Measurements from ENCODE around the gene ETNK2.

ETNK2 gene

DNA sequence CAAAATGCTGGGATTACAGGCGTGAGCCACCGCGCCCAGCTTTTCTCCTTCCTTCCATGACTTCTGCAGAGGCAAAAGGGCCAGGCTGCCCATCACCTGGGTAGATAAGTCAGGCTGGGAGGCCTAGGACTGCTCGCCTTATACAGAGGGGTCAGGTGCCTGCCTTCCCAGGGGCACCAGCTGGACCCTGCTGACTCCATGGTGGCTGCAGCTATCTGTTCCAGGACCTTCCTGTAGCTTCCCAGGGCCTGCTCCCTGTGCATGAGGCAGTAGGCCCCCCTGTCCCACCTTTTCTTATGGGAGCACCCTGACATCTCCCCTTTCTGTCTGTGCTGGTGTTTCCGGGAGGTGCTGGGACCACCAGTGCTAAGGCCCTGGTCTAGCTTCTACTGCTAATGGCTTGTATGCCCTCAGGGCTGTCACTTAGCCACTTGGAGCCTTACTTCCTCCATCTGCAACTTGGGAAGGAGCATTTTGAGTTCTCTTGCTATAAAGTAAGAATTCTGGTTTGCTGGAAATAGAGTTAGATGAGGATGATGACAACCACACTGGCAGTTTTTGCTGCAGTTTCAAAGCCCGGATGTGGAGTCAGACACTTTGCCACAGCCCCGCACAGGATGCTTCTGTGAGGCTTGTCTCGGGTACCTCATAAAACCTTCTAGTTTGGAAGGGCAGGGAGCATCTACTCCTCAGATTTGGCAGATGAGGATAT lies 64.5 kb downstream of the ETNK2 start:
- POLR2A ChIA-PET: no interaction called here

DNA sequence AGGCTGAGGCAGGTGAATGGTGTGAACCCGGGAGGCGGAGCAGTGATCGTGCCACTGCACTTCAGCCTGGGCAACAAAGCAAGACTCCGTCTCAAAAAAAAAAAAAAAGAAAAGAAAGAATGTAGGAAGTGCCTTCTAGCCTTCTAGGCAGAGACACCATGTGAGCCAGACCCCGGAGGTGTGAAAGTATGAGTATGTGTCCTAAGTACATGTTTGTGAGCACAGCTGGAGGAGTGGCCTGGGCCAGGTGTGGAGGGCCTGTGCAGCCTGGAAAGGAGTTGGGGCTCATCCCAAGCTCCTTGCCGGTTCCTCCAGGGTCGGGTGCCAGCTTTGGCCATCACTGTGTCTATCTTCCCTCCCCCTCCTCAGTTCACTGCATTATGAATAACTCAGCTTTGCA lies 66.0 kb downstream of the ETNK2 start:
- POLR2A ChIA-PET: no interaction called here
- TF ChIP-seq FOXA1 (IDR thresholded peaks at IDR 0.05) (no peak), ARNT (IDR thresholded peaks at IDR 0.05) (no peak), FOXK2 (IDR thresholded peaks at IDR 0.05) (no peak), BHLHE40 (IDR thresholded peaks at IDR 0.05; ENCODE audit: borderline replicate concordance) (no peak), NFRKB (IDR thresholded peaks at IDR 0.05) (no peak), ZNF384 (IDR thresholded peaks at IDR 0.05) (no peak), SP1 (IDR thresholded peaks at IDR 0.05) (no peak), L3MBTL2 (conservative IDR thresholded peaks at IDR 0.05) (no peak), LEF1 (IDR thresholded peaks at IDR 0.05; ENCODE audit: borderline replicate concordance) (no peak), TARDBP (IDR thresholded peaks at IDR 0.05) (no peak), ELF4 (IDR thresholded peaks at IDR 0.05) (no peak), HDGF (IDR thresholded peaks at IDR 0.05; ENCODE audit: borderline replicate concordance) (no peak), CTBP1 (IDR thresholded peaks at IDR 0.05; ENCODE audit: borderline replicate concordance) (no peak), SUZ12 (IDR thresholded peaks at IDR 0.05) (no peak), FOXM1 (IDR thresholded peaks at IDR 0.05; ENCODE audit: borderline replicate concordance) (no peak)
- TF ChIP-seq, protein P1, sequence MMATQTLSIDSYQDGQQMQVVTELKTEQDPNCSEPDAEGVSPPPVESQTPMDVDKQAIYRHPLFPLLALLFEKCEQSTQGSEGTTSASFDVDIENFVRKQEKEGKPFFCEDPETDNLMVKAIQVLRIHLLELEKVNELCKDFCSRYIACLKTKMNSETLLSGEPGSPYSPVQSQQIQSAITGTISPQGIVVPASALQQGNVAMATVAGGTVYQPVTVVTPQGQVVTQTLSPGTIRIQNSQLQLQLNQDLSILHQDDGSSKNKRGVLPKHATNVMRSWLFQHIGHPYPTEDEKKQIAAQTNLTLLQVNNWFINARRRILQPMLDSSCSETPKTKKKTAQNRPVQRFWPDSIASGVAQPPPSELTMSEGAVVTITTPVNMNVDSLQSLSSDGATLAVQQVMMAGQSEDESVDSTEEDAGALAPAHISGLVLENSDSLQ (IDR thresholded peaks at IDR 0.05): no peak
- CTCF ChIA-PET: interaction anchor here (0.6 kb wide), 1 partner anchor 29 kb away, joined by 3 read pairs; no protein-coding TSS in a partner anchor
- no peak for DNase-seq (ENCODE audit: extremely low spot score)

More for the DNA sequence above, 64.5 kb downstream of the ETNK2 start:
- CTCF ChIA-PET: interaction anchor here (0.7 kb wide), 1 partner anchor 25 kb away, joined by 4 read pairs; no protein-coding TSS in a partner anchor
- TF ChIP-seq NFRKB (IDR thresholded peaks at IDR 0.05): no peak
- TF ChIP-seq L3MBTL2 (conservative IDR thresholded peaks at IDR 0.05): no peak
- TF ChIP-seq HDGF (IDR thresholded peaks at IDR 0.05; ENCODE audit: borderline replicate concordance): no peak
- TF ChIP-seq FOXK2 (IDR thresholded peaks at IDR 0.05): no peak
- TF ChIP-seq, protein P1 (IDR thresholded peaks at IDR 0.05): no peak
- TF ChIP-seq ELF4 (IDR thresholded peaks at IDR 0.05): no peak
- no peak for TF ChIP-seq LEF1 (IDR thresholded peaks at IDR 0.05; ENCODE audit: borderline replicate concordance)
- no peak for TF ChIP-seq SP1 (IDR thresholded peaks at IDR 0.05)
- TF ChIP-seq ARNT (IDR thresholded peaks at IDR 0.05): no peak
- no peak for TF ChIP-seq SUZ12 (IDR thresholded peaks at IDR 0.05)
- TF ChIP-seq ZNF384 (IDR thresholded peaks at IDR 0.05): no peak
- no peak for TF ChIP-seq FOXA1 (IDR thresholded peaks at IDR 0.05)
- TF ChIP-seq CTBP1 (IDR thresholded peaks at IDR 0.05; ENCODE audit: borderline replicate concordance): no peak
- TF ChIP-seq TARDBP (IDR thresholded peaks at IDR 0.05): no peak
- no peak for TF ChIP-seq BHLHE40 (IDR thresholded peaks at IDR 0.05; ENCODE audit: borderline replicate concordance)
- DNase-seq (ENCODE audit: extremely low spot score): no peak

DNA sequence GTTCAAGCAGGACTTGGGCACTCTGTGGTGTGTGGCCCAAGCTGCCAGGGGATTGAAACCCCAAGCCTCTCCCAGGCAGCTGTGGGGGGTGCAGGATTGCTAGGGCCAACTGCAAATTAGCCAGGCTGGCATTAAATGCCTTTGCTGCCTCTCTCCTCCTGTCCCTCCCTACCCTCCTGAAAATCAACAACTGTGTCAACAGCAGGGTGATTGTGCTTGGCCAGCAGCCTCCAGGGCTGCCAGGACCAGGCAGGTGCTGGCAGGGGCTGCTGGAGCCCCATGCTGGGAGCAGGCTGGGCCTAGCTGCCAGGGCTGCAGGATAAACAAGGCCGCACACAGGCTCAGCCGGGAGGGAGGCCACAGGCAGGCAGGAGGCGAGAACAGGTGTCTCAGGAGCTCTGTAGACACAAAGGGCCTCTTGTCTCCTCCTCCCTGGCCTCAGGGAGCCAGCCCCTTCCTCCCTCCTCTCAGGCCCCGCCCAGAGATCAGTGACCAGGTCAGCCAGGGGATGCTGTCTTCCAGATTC lies 67.5 kb downstream of the ETNK2 start:
- DNase-seq (ENCODE audit: extremely low spot score): no peak
- ChIA-PET CTCF (interaction anchor here (0.7 kb wide), 1 partner anchor 321 kb away, joined by 3 read pairs; no protein-coding TSS in a partner anchor), POLR2A (no interaction called here)
- no peak for TF ChIP-seq ELF4 (IDR thresholded peaks at IDR 0.05)
- TF ChIP-seq FOXK2 (IDR thresholded peaks at IDR 0.05): no peak
- no peak for TF ChIP-seq NFRKB (IDR thresholded peaks at IDR 0.05)
- TF ChIP-seq TARDBP (IDR thresholded peaks at IDR 0.05): no peak
- no peak for TF ChIP-seq SP1 (IDR thresholded peaks at IDR 0.05)
- TF ChIP-seq, protein P1 (IDR thresholded peaks at IDR 0.05): no peak
- TF ChIP-seq CTBP1 (IDR thresholded peaks at IDR 0.05; ENCODE audit: borderline replicate concordance): no peak
- no peak for TF ChIP-seq FOXM1 (IDR thresholded peaks at IDR 0.05; ENCODE audit: borderline replicate concordance)
- no peak for TF ChIP-seq HDGF (IDR thresholded peaks at IDR 0.05; ENCODE audit: borderline replicate concordance)
- TF ChIP-seq L3MBTL2 (conservative IDR thresholded peaks at IDR 0.05): no peak
- no peak for TF ChIP-seq ZNF384 (IDR thresholded peaks at IDR 0.05)
- no peak for TF ChIP-seq ARNT (IDR thresholded peaks at IDR 0.05)
- TF ChIP-seq SUZ12 (IDR thresholded peaks at IDR 0.05): no peak
- TF ChIP-seq LEF1 (IDR thresholded peaks at IDR 0.05; ENCODE audit: borderline replicate concordance): no peak
- TF ChIP-seq BHLHE40 (IDR thresholded peaks at IDR 0.05; ENCODE audit: borderline replicate concordance): no peak
- no peak for TF ChIP-seq FOXA1 (IDR thresholded peaks at IDR 0.05)

DNA sequence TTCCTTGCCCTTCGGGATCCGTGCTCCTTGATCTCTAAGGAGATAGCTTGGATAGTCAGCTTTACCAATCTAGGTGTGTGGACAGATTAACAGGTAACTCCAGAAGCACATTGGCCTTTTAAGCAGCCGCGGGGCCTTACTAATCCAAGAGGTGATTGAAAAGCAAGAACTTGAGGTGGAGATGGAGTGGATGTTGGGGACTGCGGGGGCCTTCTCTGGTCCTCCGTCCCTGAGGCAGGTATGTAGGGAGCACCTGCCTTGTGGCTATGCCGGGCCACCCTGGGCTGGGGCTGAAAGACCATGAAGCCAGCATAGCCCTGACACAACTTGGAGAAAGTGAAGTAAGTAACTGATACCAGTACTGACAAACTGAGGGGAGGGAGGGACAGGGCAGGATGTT lies 68.4 kb downstream of the ETNK2 start:
- ChIA-PET POLR2A (no interaction called here), CTCF (no interaction called here)
- DNase-seq (ENCODE audit: extremely low spot score): no peak

More for the DNA sequence above, 68.4 kb downstream of the ETNK2 start:
- TF ChIP-seq FOXA1 (IDR thresholded peaks at IDR 0.05) (no peak), FOXM1 (IDR thresholded peaks at IDR 0.05; ENCODE audit: borderline replicate concordance) (no peak), HDGF (IDR thresholded peaks at IDR 0.05; ENCODE audit: borderline replicate concordance) (no peak), CTBP1 (IDR thresholded peaks at IDR 0.05; ENCODE audit: borderline replicate concordance) (no peak), ARNT (IDR thresholded peaks at IDR 0.05) (no peak), SUZ12 (IDR thresholded peaks at IDR 0.05) (no peak), NFRKB (IDR thresholded peaks at IDR 0.05) (no peak), ELF4 (IDR thresholded peaks at IDR 0.05) (no peak), BHLHE40 (IDR thresholded peaks at IDR 0.05; ENCODE audit: borderline replicate concordance) (no peak), L3MBTL2 (conservative IDR thresholded peaks at IDR 0.05) (no peak), SP1 (IDR thresholded peaks at IDR 0.05) (no peak), ZNF384 (IDR thresholded peaks at IDR 0.05) (no peak), LEF1 (IDR thresholded peaks at IDR 0.05; ENCODE audit: borderline replicate concordance) (no peak), TARDBP (IDR thresholded peaks at IDR 0.05) (no peak), FOXK2 (IDR thresholded peaks at IDR 0.05) (no peak)
- TF ChIP-seq, protein P1 (IDR thresholded peaks at IDR 0.05): no peak

Data from HEK293T (cell line).